Measurements from ENCODE around the gene C2orf81. TPM values are rescaled to one million over a fixed set of nuclear protein-coding genes. Genes with fewer than 3 reads are reported as not detected.
A peak's percentile ranks its signal among the peaks of the same experiment; 100 is the strongest.

C2orf81 gene
- total and polyA plus RNA-seq, 2 of the 4 experiments (the other 2 are of a cell fraction) = 0.18 to 0.74 TPM

- TF ChIP-seq RCOR1 (IDR thresholded peaks at IDR 0.05; ENCODE audit: insufficient replicate concordance, low read length) = no peak
- no peak; the same call in 1 of the 2 replicates for TF ChIP-seq MXI1 (IDR thresholded peaks at IDR 0.05; ENCODE audit: borderline replicate concordance, low read depth, low read length)
Measured at GRCh38 chr2:74391580-74392448, 29.6 kb downstream of the C2orf81 start (continued).

- in situ Hi-C loops (cut with MboI; ENCODE audit: low sequenced_read_pairs) (no loop called here), dilution Hi-C loops (cut with HindIII; ENCODE audit: low sequenced_read_pairs, unreplicated experiment) (no loop called here), intact Hi-C loops (cut with micrococcal nuclease) (loop anchor here (5.0 to 10.0 kb wide), 2 partner anchors 59 to 466 kb away; partner anchors contain the start of gene DGUOK)
- H4K20me1 ChIP-seq (ENCODE audit: insufficient read depth, low read length) = peaks cover 31% of the 10 kb centered on the region
- peaks cover 20 to 52% of the 10 kb centered on the region in 2 experiments; a peak in 3 of 4 replicates for H3K79me1 ChIP-seq (ENCODE audit: low read depth in 1 of 2, low read length in 2 of 2)
- peak overlapping the region; percentile 61 to 97 for H4K8ac ChIP-seq (ENCODE audit: low read depth in 2 of 2, low read length in 2 of 2)
- peak overlapping the region; percentile 95 for H2BK5ac ChIP-seq (ENCODE audit: low read depth, low read length, poor library complexity, severe bottlenecking)
- H2AFZ ChIP-seq (replicated peaks; ENCODE audit: low read length, poor library complexity) = peak overlapping the region; percentile 97
- DNase-seq (peak; percentile 22), ATAC-seq (ENCODE audit: low read depth) (peak; percentile 38; the same call in 1 of the 2 replicates)
- no peak overlapping the region for H3K18ac ChIP-seq (ENCODE audit: low read depth, low read length)
- peak overlapping the region; percentile 98 for H3K23ac ChIP-seq (ENCODE audit: low read depth, low read length)
- ChIA-PET CTCF (interaction anchor here (0.6 to 1.5 kb wide), 9 partner anchors 8 to 141 kb away, joined by 3 to 7 read pairs (median 4); partner anchors contain the start of gene DCTN1), POLR2A (ENCODE audit: unreplicated experiment) (interaction anchor here (0.6 kb wide), 1 partner anchor 10 kb away, joined by 3 read pairs; no protein-coding TSS in a partner anchor)
- H2BK120ac ChIP-seq (ENCODE audit: low read depth, low read length) = no peak overlapping the region
- peak overlapping the region; percentile 71; the same call in 1 of the 2 replicates for H4K91ac ChIP-seq (ENCODE audit: insufficient read depth, low read depth, low read length)
- H3K36me3 ChIP-seq (ENCODE audit: control insufficient read depth, insufficient read depth, low read length) = no peaks in the 10 kb centered on the region
- H3K14ac ChIP-seq (replicated peaks; ENCODE audit: low read depth, low read length) = peak overlapping the region; percentile 91
- H3K56ac ChIP-seq (ENCODE audit: extremely low read depth, insufficient read depth, low read length) = peak overlapping the region; percentile 76
- TF ChIP-seq RAD21 (IDR thresholded peaks at IDR 0.05; ENCODE audit: low read length) (no peak), MXI1 (IDR thresholded peaks at IDR 0.05; ENCODE audit: borderline replicate concordance, low read depth, low read length) (peak; percentile 27; the same call in 1 of the 2 replicates)
- H3K4me3 ChIP-seq (ENCODE audit: insufficient read depth, low read depth, low read length) = peak overlapping the region; percentile 83
- peaks cover 25% of the 10 kb centered on the region for H3K9me1 ChIP-seq (ENCODE audit: insufficient read depth, low read length)
- H2BK15ac ChIP-seq (ENCODE audit: low read depth, low read length) = no peak overlapping the region
- peak overlapping the region; percentile 95 for H3K27ac ChIP-seq (ENCODE audit: insufficient read depth, low read length)
- peak overlapping the region; percentile 92 for H3K9ac ChIP-seq (ENCODE audit: low read depth, low read length)
- no peaks in the 10 kb centered on the region for H3K9me3 ChIP-seq (ENCODE audit: control insufficient read depth, insufficient read depth, low read length)
- no peak overlapping the region for H2BK20ac ChIP-seq (ENCODE audit: low read depth, low read length)
- no TSS peak for BruUV-seq (replicated peaks)
- peaks cover 9% of the 10 kb centered on the region for H3K4me1 ChIP-seq (ENCODE audit: control insufficient read depth, insufficient read depth, low read length)
- H4K5ac ChIP-seq (ENCODE audit: low read depth, low read length) = peak overlapping the region; percentile 35; the same call in 1 of the 2 replicates
- peaks cover 3% of the 10 kb centered on the region; the same call in 1 of the 2 replicates for H3K27me3 ChIP-seq (ENCODE audit: control insufficient read depth, insufficient read depth, low read length)
- peak overlapping the region; percentile 90 for H2AK9ac ChIP-seq (replicated peaks; ENCODE audit: low read depth, low read length, poor library complexity)
- WGBS, 2 experiments (ENCODE audit: extremely low coverage in 2 of 2, insufficient read length in 1 of 2) = 0% methylated on average over 4 of the region's 11 CpGs; no CpG with 5 or more reads in 1 of the 2 experiments
- H2AK5ac ChIP-seq (ENCODE audit: low read depth, low read length) = peak overlapping the region; percentile 27
- peak overlapping the region; percentile 74 for H3K4ac ChIP-seq (ENCODE audit: low read depth, low read length)
- H3K4me2 ChIP-seq (ENCODE audit: low read depth, low read length) = peak overlapping the region; percentile 96
Measured at GRCh38 chr2:74391209-74391579, 30.2 kb downstream of the C2orf81 start.

Measured in IMR-90 (cell line).